HepG2 (cell line): ENCODE results near the gene LTB4R2. TPM values are rescaled to one million over a fixed set of nuclear protein-coding genes. Genes with fewer than 3 reads are reported as not detected.
A peak's percentile ranks its signal among the peaks of the same experiment; 100 is the strongest.

Experiments used
- AKAP8 ChIP-seq: sonication (generic); formaldehyde crosslinking; IDR thresholded peaks from 2 replicates; pipeline ENCODE4 v1.5.1; 2020; ENCODE audit warnings: mild to moderate bottlenecking, missing genetic modification reagents
- CC2D1A ChIP-seq: sonication (generic); formaldehyde crosslinking; IDR thresholded peaks from 2 replicates; pipeline ENCODE4 v1.8.1; 2023; ENCODE audit warnings: mild to moderate bottlenecking, missing genetic modification reagents
- EP300 ChIP-seq, 3 experiments: sonication (generic) in 1 of 3; formaldehyde crosslinking in 1 of 3; IDR thresholded peaks; 2 replicates each; pipeline versions ENCODE4 v1.5.1 to v1.6.1; 2011 to 2020; ENCODE audit warnings: low read depth in 2 of 3, low read length in 2 of 3, borderline replicate concordance in 1 of 3, improper control_type of control experiment in 1 of 3, mild to moderate bottlenecking in 1 of 3, missing genetic modification reagents in 1 of 3, moderate library complexity in 1 of 3
- FOSL1 ChIP-seq: sonication (generic); formaldehyde crosslinking; IDR thresholded peaks from 2 replicates; pipeline ENCODE4 v1.9.0; 2021; ENCODE audit warnings: missing genetic modification reagents, borderline replicate concordance
- MBNL3 ChIP-seq: fragments of 250-450 bp; sonication (Bioruptor Pico); conservative IDR thresholded peaks from 2 replicates; pipeline ENCODE4 v1.8.0; 2022; ENCODE audit warnings: mild to moderate bottlenecking, inconsistent platforms
- MTA3 ChIP-seq: sonication (generic); formaldehyde crosslinking; IDR thresholded peaks from 2 replicates; pipeline ENCODE4 v1.4.0; 2020; ENCODE audit warnings: missing genetic modification reagents
- MTF2 ChIP-seq: sonication (generic); formaldehyde crosslinking; IDR thresholded peaks from 2 replicates; pipeline ENCODE4 v1.5.0; 2020; ENCODE audit warnings: missing genetic modification reagents, borderline replicate concordance
- MXI1 ChIP-seq: IDR thresholded peaks from 3 replicates; pipeline ENCODE4 v1.6.1; 2012; ENCODE audit warnings: low read depth, low read length, inconsistent platforms, borderline replicate concordance
- NCOA1 ChIP-seq: sonication (generic); formaldehyde crosslinking; IDR thresholded peaks from 2 replicates; pipeline ENCODE4 v1.9.0; 2021; ENCODE audit warnings: missing genetic modification reagents
- RFXAP ChIP-seq: sonication (generic); formaldehyde crosslinking; IDR thresholded peaks from 2 replicates; pipeline ENCODE4 v1.4.0; 2020; ENCODE audit warnings: missing genetic modification reagents, borderline replicate concordance
- SCMH1 ChIP-seq: sonication (generic); formaldehyde crosslinking; IDR thresholded peaks from 2 replicates; pipeline ENCODE4 v1.9.0; 2021; ENCODE audit warnings: missing genetic modification reagents, mild to moderate bottlenecking, borderline replicate concordance
- SKI ChIP-seq: fragments of 450-650 bp; IDR thresholded peaks from one replicate; pipeline ENCODE4 v1.6.1; 2018; ENCODE audit warnings: mild to moderate bottlenecking; ENCODE audit not compliant: partially characterized antibody
- ZNF282 ChIP-seq: fragments of 450-650 bp; IDR thresholded peaks from 2 replicates; pipeline ENCODE4 v1.6.1; 2018; ENCODE audit not compliant: partially characterized antibody
- ZNF44 ChIP-seq: sonication (generic); formaldehyde crosslinking; IDR thresholded peaks from 2 replicates; pipeline ENCODE4 v1.5.1; 2020; ENCODE audit warnings: mild to moderate bottlenecking, missing genetic modification reagents
- ZNF547 ChIP-seq: sonication (generic); formaldehyde crosslinking; IDR thresholded peaks from 2 replicates; pipeline ENCODE4 v1.5.1; 2020; ENCODE audit warnings: mild to moderate bottlenecking, missing genetic modification reagents
- ZNF737 ChIP-seq: sonication (generic); formaldehyde crosslinking; IDR thresholded peaks from 2 replicates; pipeline ENCODE4 v1.5.0; 2020; ENCODE audit warnings: missing genetic modification reagents, mild to moderate bottlenecking, borderline replicate concordance
- ZNF891 ChIP-seq: sonication (generic); formaldehyde crosslinking; IDR thresholded peaks from 2 replicates; pipeline ENCODE4 v1.5.0; 2020; ENCODE audit warnings: mild to moderate bottlenecking, missing genetic modification reagents
- polyA plus RNA-seq, 8 experiments: library from polyadenylated mRNA; depleted of rRNA in 3 of 8; stranded (reverse) in 7 of 8; unstranded in 1 of 8; fragments of >200 nt; fragmentation: Illumina TruSeq in 4 of 8; extraction: Trizol in 4 of 8; gene quantifications; 2 replicates each; pipeline versions ENCODE4 v1.2.1 to v1.2.3, GENCODE V29; 2011 to 2016; ENCODE audit warnings: low read depth in 4 of 8, missing spikeins in 1 of 8, mixed read lengths in 1 of 8; ENCODE audit not compliant: insufficient read depth in 1 of 8
- total RNA-seq, 5 experiments: library from RNA; depleted of rRNA; stranded (reverse); fragments of >200 nt; fragmentation: Illumina TruSeq; extraction: Trizol; gene quantifications; 2 replicates each; pipeline ENCODE4 v1.2.3, GENCODE V29; 2016; ENCODE audit warnings: low read depth in 1 of 5
- TF ChIP-seq, protein P1 (sequence below): sonication (generic); formaldehyde crosslinking; conservative IDR thresholded peaks from 2 replicates; pipeline ENCODE4 v1.4.0; 2020; ENCODE audit warnings: missing genetic modification reagents
- TF ChIP-seq, protein P2 (sequence below): sonication (generic); formaldehyde crosslinking; IDR thresholded peaks from 2 replicates; pipeline ENCODE4; 2020; ENCODE audit warnings: missing genetic modification reagents, mild to moderate bottlenecking, borderline replicate concordance
- TF ChIP-seq, protein P3 (sequence below): sonication (generic); formaldehyde crosslinking; IDR thresholded peaks from 2 replicates; pipeline ENCODE4 v1.8.0; 2022; ENCODE audit warnings: low read depth, missing genetic modification reagents
- TF ChIP-seq, protein P4 (sequence below): sonication (generic); formaldehyde crosslinking; IDR thresholded peaks from 2 replicates; pipeline ENCODE4 v1.9.0; 2021; ENCODE audit warnings: missing genetic modification reagents, borderline replicate concordance
- TF ChIP-seq, protein P5 (sequence below): sonication (generic); formaldehyde crosslinking; IDR thresholded peaks from 2 replicates; pipeline ENCODE4 v1.8.1; 2023; ENCODE audit warnings: missing genetic modification reagents, mild to moderate bottlenecking, borderline replicate concordance

LTB4R2 gene
- total and polyA plus RNA-seq, 2 of the 13 experiments (the other 11 are each of a cell fraction or from before 2014, with no cell fraction given) = 3.9 to 6.9 TPM

DNA sequence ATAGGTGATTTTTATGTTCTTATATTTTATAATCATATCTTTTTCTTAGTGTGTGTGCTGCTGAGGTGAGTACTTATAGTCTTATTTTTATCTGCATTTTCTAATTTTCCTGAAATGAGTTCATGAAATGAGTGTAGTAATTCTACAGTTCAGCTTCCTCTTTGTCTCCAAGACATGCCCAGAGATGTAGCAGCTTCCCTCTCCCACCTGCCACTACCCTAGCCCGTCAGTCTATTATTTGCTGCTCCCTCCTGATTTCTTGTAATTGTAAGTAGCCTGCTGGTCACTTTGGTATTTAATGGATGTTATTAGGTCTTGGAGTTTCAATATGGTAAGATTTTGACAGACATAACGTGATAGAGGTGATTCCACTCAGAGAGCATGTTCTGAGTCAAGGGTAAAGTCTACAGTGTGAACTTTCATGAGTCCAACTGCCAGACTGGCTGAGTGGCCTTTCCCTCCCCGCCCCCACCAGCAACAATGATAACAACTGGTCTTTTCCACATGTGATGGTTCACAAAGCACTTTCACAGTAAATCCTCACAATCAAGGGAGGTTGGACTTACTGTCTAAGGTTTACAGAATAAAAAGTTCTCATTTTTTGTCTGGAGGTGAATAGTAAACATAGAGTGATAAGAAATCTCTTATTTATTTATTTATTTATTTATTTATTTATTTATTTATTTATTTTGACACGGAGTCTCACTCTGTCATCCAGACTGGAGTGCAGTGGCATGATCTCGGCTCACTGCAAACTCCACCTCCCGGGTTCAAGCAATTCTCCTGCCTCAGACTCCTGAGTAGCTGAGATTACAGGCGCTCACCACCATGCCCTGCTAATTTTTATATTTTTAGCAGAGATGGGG is 34.1 kb downstream of the LTB4R2 start (continued):
- no peak for TF ChIP-seq RFXAP (CRISPR knock-in tag)
- TF ChIP-seq NCOA1 (CRISPR knock-in tag) = no peak
- TF ChIP-seq, protein P1, sequence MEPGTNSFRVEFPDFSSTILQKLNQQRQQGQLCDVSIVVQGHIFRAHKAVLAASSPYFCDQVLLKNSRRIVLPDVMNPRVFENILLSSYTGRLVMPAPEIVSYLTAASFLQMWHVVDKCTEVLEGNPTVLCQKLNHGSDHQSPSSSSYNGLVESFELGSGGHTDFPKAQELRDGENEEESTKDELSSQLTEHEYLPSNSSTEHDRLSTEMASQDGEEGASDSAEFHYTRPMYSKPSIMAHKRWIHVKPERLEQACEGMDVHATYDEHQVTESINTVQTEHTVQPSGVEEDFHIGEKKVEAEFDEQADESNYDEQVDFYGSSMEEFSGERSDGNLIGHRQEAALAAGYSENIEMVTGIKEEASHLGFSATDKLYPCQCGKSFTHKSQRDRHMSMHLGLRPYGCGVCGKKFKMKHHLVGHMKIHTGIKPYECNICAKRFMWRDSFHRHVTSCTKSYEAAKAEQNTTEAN (CRISPR knock-in tag) = no peak
- no peak for TF ChIP-seq SCMH1
- no peak for TF ChIP-seq AKAP8 (CRISPR knock-in tag)
- TF ChIP-seq MBNL3 = no peak
- TF ChIP-seq ZNF44 (CRISPR knock-in tag) = no peak
- TF ChIP-seq, protein P2, sequence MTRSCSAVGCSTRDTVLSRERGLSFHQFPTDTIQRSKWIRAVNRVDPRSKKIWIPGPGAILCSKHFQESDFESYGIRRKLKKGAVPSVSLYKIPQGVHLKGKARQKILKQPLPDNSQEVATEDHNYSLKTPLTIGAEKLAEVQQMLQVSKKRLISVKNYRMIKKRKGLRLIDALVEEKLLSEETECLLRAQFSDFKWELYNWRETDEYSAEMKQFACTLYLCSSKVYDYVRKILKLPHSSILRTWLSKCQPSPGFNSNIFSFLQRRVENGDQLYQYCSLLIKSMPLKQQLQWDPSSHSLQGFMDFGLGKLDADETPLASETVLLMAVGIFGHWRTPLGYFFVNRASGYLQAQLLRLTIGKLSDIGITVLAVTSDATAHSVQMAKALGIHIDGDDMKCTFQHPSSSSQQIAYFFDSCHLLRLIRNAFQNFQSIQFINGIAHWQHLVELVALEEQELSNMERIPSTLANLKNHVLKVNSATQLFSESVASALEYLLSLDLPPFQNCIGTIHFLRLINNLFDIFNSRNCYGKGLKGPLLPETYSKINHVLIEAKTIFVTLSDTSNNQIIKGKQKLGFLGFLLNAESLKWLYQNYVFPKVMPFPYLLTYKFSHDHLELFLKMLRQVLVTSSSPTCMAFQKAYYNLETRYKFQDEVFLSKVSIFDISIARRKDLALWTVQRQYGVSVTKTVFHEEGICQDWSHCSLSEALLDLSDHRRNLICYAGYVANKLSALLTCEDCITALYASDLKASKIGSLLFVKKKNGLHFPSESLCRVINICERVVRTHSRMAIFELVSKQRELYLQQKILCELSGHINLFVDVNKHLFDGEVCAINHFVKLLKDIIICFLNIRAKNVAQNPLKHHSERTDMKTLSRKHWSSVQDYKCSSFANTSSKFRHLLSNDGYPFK (CRISPR knock-in tag) = no peak
- TF ChIP-seq EP300 (IDR thresholded peaks at IDR 0.05; ENCODE audit: low read depth in 2 of 2, low read length in 2 of 2) = peak in 1 of 2 experiments; percentile 34; a peak in 1 of 4 replicates
- no peak for TF ChIP-seq EP300 (CRISPR knock-in tag; IDR thresholded peaks at IDR 0.05; ENCODE audit: borderline replicate concordance)
- peak; percentile 81 for TF ChIP-seq SKI
- no peak; the same call in 2 of the 3 replicates for TF ChIP-seq MXI1
- TF ChIP-seq ZNF891 (CRISPR knock-in tag) = no peak
- no peak for TF ChIP-seq FOSL1
- TF ChIP-seq, protein P3, sequence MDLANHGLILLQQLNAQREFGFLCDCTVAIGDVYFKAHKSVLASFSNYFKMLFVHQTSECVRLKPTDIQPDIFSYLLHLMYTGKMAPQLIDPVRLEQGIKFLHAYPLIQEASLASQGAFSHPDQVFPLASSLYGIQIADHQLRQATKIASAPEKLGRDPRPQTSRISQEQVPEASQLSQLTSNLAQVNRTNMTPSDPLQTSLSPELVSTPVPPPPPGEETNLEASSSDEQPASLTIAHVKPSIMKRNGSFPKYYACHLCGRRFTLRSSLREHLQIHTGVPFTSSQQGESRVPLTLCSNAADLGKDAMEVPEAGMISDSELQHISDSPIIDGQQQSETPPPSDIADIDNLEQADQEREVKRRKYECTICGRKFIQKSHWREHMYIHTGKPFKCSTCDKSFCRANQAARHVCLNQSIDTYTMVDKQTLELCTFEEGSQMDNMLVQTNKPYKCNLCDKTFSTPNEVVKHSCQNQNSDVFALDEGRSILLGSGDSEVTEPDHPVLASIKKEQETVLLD (CRISPR knock-in tag) = no peak
- TF ChIP-seq CC2D1A (CRISPR knock-in tag) = no peak
- no peak for TF ChIP-seq ZNF737 (CRISPR knock-in tag)
- TF ChIP-seq MTA3 (CRISPR knock-in tag) = no peak
- TF ChIP-seq MTF2 (CRISPR knock-in tag) = no peak
- TF ChIP-seq, protein P4, sequence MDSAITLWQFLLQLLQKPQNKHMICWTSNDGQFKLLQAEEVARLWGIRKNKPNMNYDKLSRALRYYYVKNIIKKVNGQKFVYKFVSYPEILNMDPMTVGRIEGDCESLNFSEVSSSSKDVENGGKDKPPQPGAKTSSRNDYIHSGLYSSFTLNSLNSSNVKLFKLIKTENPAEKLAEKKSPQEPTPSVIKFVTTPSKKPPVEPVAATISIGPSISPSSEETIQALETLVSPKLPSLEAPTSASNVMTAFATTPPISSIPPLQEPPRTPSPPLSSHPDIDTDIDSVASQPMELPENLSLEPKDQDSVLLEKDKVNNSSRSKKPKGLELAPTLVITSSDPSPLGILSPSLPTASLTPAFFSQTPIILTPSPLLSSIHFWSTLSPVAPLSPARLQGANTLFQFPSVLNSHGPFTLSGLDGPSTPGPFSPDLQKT (CRISPR knock-in tag) = no peak
- no peak for TF ChIP-seq ZNF282
- no peak for TF ChIP-seq ZNF547 (CRISPR knock-in tag)
- TF ChIP-seq, protein P5, sequence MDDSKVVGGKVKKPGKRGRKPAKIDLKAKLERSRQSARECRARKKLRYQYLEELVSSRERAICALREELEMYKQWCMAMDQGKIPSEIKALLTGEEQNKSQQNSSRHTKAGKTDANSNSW (CRISPR knock-in tag) = no peak
